Neural cell (in vitro differentiated cells): ENCODE data around the gene IGSF10. TPM values are rescaled to one million over a fixed set of nuclear protein-coding genes. Genes with fewer than 3 reads are reported as not detected.

Source experiments
- H2AFZ ChIP-seq: fragments of 200-600, 300-800 bp; sonication (generic), shearing (Covaris generic); 2 replicates; pipeline ENCODE4 v1.6.0; 2014; ENCODE audit warnings: low read depth, mild to moderate bottlenecking, antibody characterized with exemption, low read length, moderate library complexity
- H3F3A ChIP-seq: fragments of 200-600 bp; shearing (Covaris generic); 2 replicates; pipeline ENCODE4 v1.6.1; 2016; ENCODE audit warnings: mild to moderate bottlenecking, moderate library complexity, mixed read lengths, antibody characterized with exemption, low read length; ENCODE audit not compliant: insufficient read depth, poor library complexity, severe bottlenecking
- H3K27ac ChIP-seq: fragments of 200-600, 300-800 bp; sonication (generic), shearing (Covaris generic); 2 replicates; pipeline ENCODE4 v1.5.1; 2014; ENCODE audit warnings: mild to moderate bottlenecking, low read length, moderate library complexity
- H3K27me3 ChIP-seq: fragments of 300-800, 200-600 bp; sonication (generic), shearing (Covaris generic); 2 replicates; pipeline ENCODE4 v1.6.0; 2014; ENCODE audit warnings: mild to moderate bottlenecking, low read depth, low read length, moderate library complexity; ENCODE audit not compliant: insufficient read depth
- H3K36me3 ChIP-seq: fragments of 300-800, 200-600 bp; sonication (generic), shearing (Covaris generic); 2 replicates; pipeline ENCODE4 v1.5.1; 2014; ENCODE audit warnings: mild to moderate bottlenecking, antibody characterized with exemption, low read length, moderate library complexity; ENCODE audit not compliant: insufficient read depth
- H3K4me2 ChIP-seq: fragments of 300-800, 200-600 bp; sonication (generic), shearing (Covaris generic); 2 replicates; pipeline ENCODE4 v1.6.0; 2014; ENCODE audit warnings: mild to moderate bottlenecking, low read length
- H3K4me3 ChIP-seq: fragments of 300-800, 200-600 bp; sonication (generic), shearing (Covaris generic); 2 replicates; pipeline ENCODE4 v1.5.1; 2014; ENCODE audit warnings: mild to moderate bottlenecking, low read length, moderate library complexity
- H3K79me2 ChIP-seq: fragments of 200-600 bp; shearing (Covaris generic); replicated peaks from 2 replicates; pipeline ENCODE4 v1.6.0; 2014; ENCODE audit warnings: mild to moderate bottlenecking, low read length, moderate library complexity; ENCODE audit not compliant: insufficient read depth
- H3K9ac ChIP-seq: fragments of 300-800, 200-600 bp; sonication (generic), shearing (Covaris generic); 2 replicates; pipeline ENCODE4 v1.6.1; 2016; ENCODE audit warnings: mild to moderate bottlenecking, low read length, mixed read lengths
- H3K9me2 ChIP-seq: fragments of 200-600 bp; shearing (Covaris generic); 2 replicates; pipeline ENCODE4 v1.6.1; 2016; ENCODE audit warnings: mild to moderate bottlenecking, low read length, mixed read lengths; ENCODE audit not compliant: insufficient read depth
- H3K9me3 ChIP-seq: fragments of 200-600, 300-800 bp; sonication (generic), shearing (Covaris generic); 2 replicates; pipeline ENCODE4 v1.6.1; 2016; ENCODE audit warnings: mild to moderate bottlenecking, mixed run types, low read length, moderate library complexity, mixed read lengths
- H4K20me1 ChIP-seq: fragments of 200-600 bp; shearing (Covaris generic); 2 replicates; pipeline ENCODE4 v1.6.1; 2016; ENCODE audit warnings: mild to moderate bottlenecking, mixed run types; ENCODE audit not compliant: insufficient read depth
- EP300 ChIP-seq: fragments of 450-650 bp; conservative IDR thresholded peaks from 2 replicates; pipeline ENCODE4 v1.6.1; 2014; ENCODE audit warnings: antibody characterized with exemption, mild to moderate bottlenecking, moderate library complexity; ENCODE audit not compliant: poor library complexity, severe bottlenecking
- EZH2 ChIP-seq: fragments of 200-600, 300-800 bp; shearing (Covaris generic), sonication (generic); IDR thresholded peaks from 2 replicates; pipeline ENCODE4 v1.6.1; 2014; ENCODE audit warnings: antibody characterized with exemption, low read length, borderline replicate concordance, mild to moderate bottlenecking; ENCODE audit not compliant: insufficient read depth, poor library complexity, severe bottlenecking
- MXI1 ChIP-seq: fragments of 450-650 bp; conservative IDR thresholded peaks from 2 replicates; pipeline ENCODE4 v1.6.1; 2014; ENCODE audit warnings: antibody characterized with exemption, mild to moderate bottlenecking; ENCODE audit not compliant: poor library complexity, severe bottlenecking
- POLR2AphosphoS5 ChIP-seq: IDR thresholded peaks from 2 replicates; pipeline ENCODE4 v1.6.1; 2012
- RAD21 ChIP-seq: fragments of 450-650 bp; conservative IDR thresholded peaks from 2 replicates; pipeline ENCODE4 v1.6.1; 2014; ENCODE audit warnings: antibody characterized with exemption, mild to moderate bottlenecking, moderate library complexity
- SMC3 ChIP-seq: fragments of 450-650 bp; conservative IDR thresholded peaks from 2 replicates; pipeline ENCODE4 v1.6.1; 2014; ENCODE audit warnings: antibody characterized with exemption, mild to moderate bottlenecking, moderate library complexity; ENCODE audit not compliant: poor library complexity
- TAF1 ChIP-seq: IDR thresholded peaks from 2 replicates; pipeline ENCODE4 v1.6.1; 2012; ENCODE audit warnings: low read depth
- polyA plus RNA-seq: library from polyadenylated mRNA; depleted of rRNA; stranded (reverse); fragments of >200 nt; gene quantifications from 2 replicates; pipeline ENCODE4 v1.2.3, GENCODE V29; 2014
- small RNA-seq, 3 experiments: library from RNA; depleted of rRNA; stranded (forward); fragments of <200 nt; gene quantifications; one replicate each; pipeline ENCODE3, GENCODE V24; 2012
- TF ChIP-seq, protein P1 (sequence below): IDR thresholded peaks from 2 replicates; pipeline ENCODE4 v1.6.1; 2012; ENCODE audit warnings: borderline replicate concordance
- TF ChIP-seq, protein P2 (sequence below): fragments of 450-650 bp; IDR thresholded peaks from 2 replicates; pipeline ENCODE4 v1.5.1; 2014; ENCODE audit warnings: antibody characterized with exemption, mild to moderate bottlenecking, moderate library complexity; ENCODE audit not compliant: poor library complexity, severe bottlenecking

The IGSF10 gene
- polyA plus RNA-seq, 1 donor from 2014 or later: not detected

DNA sequence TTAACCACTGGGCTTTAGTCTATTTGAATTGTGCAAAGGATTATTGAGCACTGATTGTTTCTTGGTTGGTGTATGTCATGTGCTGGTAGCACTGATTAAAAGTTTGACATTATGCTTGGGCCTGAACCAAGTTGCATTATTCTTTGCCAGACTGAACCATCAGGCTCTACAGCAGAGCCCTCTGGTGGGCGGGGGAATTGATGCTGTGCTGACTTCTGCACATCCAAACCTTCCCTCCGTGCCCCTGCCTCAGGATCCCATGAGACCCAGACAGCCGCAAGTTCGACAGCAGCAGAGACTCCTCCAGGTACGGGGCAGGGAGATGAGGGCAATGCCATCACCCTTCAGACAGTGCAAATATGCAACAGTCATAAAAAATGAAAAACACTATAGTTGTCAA lies 47.9 kb downstream of the IGSF10 start:
- H3F3A ChIP-seq: no peaks in the 10 kb centered on the region
- no peak overlapping the region for H3K4me3 ChIP-seq
- H2AFZ ChIP-seq: no peak overlapping the region
- no peak overlapping the region for H3K4me2 ChIP-seq
- no peaks in the 10 kb centered on the region for H3K9me2 ChIP-seq
- no peak for TF ChIP-seq RAD21
- no peak for TF ChIP-seq TAF1
- TF ChIP-seq, protein P1, sequence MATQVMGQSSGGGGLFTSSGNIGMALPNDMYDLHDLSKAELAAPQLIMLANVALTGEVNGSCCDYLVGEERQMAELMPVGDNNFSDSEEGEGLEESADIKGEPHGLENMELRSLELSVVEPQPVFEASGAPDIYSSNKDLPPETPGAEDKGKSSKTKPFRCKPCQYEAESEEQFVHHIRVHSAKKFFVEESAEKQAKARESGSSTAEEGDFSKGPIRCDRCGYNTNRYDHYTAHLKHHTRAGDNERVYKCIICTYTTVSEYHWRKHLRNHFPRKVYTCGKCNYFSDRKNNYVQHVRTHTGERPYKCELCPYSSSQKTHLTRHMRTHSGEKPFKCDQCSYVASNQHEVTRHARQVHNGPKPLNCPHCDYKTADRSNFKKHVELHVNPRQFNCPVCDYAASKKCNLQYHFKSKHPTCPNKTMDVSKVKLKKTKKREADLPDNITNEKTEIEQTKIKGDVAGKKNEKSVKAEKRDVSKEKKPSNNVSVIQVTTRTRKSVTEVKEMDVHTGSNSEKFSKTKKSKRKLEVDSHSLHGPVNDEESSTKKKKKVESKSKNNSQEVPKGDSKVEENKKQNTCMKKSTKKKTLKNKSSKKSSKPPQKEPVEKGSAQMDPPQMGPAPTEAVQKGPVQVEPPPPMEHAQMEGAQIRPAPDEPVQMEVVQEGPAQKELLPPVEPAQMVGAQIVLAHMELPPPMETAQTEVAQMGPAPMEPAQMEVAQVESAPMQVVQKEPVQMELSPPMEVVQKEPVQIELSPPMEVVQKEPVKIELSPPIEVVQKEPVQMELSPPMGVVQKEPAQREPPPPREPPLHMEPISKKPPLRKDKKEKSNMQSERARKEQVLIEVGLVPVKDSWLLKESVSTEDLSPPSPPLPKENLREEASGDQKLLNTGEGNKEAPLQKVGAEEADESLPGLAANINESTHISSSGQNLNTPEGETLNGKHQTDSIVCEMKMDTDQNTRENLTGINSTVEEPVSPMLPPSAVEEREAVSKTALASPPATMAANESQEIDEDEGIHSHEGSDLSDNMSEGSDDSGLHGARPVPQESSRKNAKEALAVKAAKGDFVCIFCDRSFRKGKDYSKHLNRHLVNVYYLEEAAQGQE: no peak
- no peak for TF ChIP-seq MXI1
- no peak for TF ChIP-seq EP300
- TF ChIP-seq SMC3: no peak
- TF ChIP-seq, protein P2, sequence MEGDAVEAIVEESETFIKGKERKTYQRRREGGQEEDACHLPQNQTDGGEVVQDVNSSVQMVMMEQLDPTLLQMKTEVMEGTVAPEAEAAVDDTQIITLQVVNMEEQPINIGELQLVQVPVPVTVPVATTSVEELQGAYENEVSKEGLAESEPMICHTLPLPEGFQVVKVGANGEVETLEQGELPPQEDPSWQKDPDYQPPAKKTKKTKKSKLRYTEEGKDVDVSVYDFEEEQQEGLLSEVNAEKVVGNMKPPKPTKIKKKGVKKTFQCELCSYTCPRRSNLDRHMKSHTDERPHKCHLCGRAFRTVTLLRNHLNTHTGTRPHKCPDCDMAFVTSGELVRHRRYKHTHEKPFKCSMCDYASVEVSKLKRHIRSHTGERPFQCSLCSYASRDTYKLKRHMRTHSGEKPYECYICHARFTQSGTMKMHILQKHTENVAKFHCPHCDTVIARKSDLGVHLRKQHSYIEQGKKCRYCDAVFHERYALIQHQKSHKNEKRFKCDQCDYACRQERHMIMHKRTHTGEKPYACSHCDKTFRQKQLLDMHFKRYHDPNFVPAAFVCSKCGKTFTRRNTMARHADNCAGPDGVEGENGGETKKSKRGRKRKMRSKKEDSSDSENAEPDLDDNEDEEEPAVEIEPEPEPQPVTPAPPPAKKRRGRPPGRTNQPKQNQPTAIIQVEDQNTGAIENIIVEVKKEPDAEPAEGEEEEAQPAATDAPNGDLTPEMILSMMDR: no peak
- TF ChIP-seq EZH2: no peak
- no peak for TF ChIP-seq POLR2AphosphoS5
- H4K20me1 ChIP-seq: no peaks in the 10 kb centered on the region
- H3K27ac ChIP-seq: no peak overlapping the region
- no peaks in the 10 kb centered on the region for H3K9me3 ChIP-seq
- H3K79me2 ChIP-seq: no peaks in the 10 kb centered on the region
- H3K27me3 ChIP-seq: no peaks in the 10 kb centered on the region
- H3K36me3 ChIP-seq: peaks cover 6% of the 10 kb centered on the region
- no peak overlapping the region for H3K9ac ChIP-seq

Small RNAs within 50 kb of the gene (small RNA-seq; reads per million reads assigned to genes)
- gene AC117454.1: 0 reads per million in 3 experiments

Other genes starting within 250 kb of the IGSF10 start
- gene P2RY14, start 182.5 kb downstream of the IGSF10 start, polyA plus RNA-seq: not detected in 2 replicates
- gene GPR87, start 144.2 kb downstream of the IGSF10 start, polyA plus RNA-seq: not detected in 2 replicates
- 0.12 TPM in 1 of 2 replicates, not detected in the other for gene P2RY13, start 131.5 kb downstream of the IGSF10 start, polyA plus RNA-seq
- gene P2RY12, start 76.3 kb downstream of the IGSF10 start, polyA plus RNA-seq: not detected in 2 replicates